H1 (cell line): ENCODE measurements around the gene ASIC1. TPM values are rescaled to one million over a fixed set of nuclear protein-coding genes. Genes with fewer than 3 reads are reported as not detected.

ENCODE experiments used
- ASH2L ChIP-seq: fragments of 200-600, 300-600 bp; sonication (generic); IDR thresholded peaks from one replicate; pipeline ENCODE4 v1.7.1; 2017; ENCODE audit warnings: low read length
- CHD2 ChIP-seq: IDR thresholded peaks from 2 replicates; pipeline ENCODE4 v1.6.1; 2012; ENCODE audit warnings: low read length, improper control_type of control experiment
- CREB1 ChIP-seq: IDR thresholded peaks from 2 replicates; pipeline ENCODE4 v1.6.1; 2012; ENCODE audit warnings: inconsistent platforms
- EP300 ChIP-seq, 2 experiments: IDR thresholded peaks; 1 replicate in 1 of 2; 2 replicates in 1 of 2; pipeline ENCODE4 v1.6.1; 2011 to 2012; ENCODE audit warnings: low read depth in 2 of 2, low read length in 2 of 2, mild to moderate bottlenecking in 2 of 2, borderline replicate concordance in 1 of 2, inconsistent platforms in 1 of 2, moderate library complexity in 1 of 2
- MAFK ChIP-seq: IDR thresholded peaks from 2 replicates; pipeline ENCODE4 v1.6.1; 2012; ENCODE audit warnings: low read depth, mild to moderate bottlenecking, improper control_type of control experiment, low read length
- SIN3A ChIP-seq, 2 experiments: IDR thresholded peaks in 1 of 2; conservative IDR thresholded peaks in 1 of 2; 2 replicates each; pipeline ENCODE4 v1.6.1; 2011 to 2012; ENCODE audit warnings: low read length in 2 of 2, improper control_type of control experiment in 1 of 2, low read depth in 1 of 2, mild to moderate bottlenecking in 1 of 2
- YY1 ChIP-seq: IDR thresholded peaks from 2 replicates; pipeline ENCODE4 v1.6.1; 2011; ENCODE audit warnings: low read depth, mild to moderate bottlenecking, low read length
- polyA plus RNA-seq, 7 experiments: library from polyadenylated mRNA; depleted of rRNA in 3 of 7; stranded (reverse) in 5 of 7; unstranded in 2 of 7; fragments of >200 nt in 5 of 7; fragments of 200-250 nt in 2 of 7; gene quantifications; 1 replicate in 5 of 7; 2 replicates in 1 of 7; 4 replicates in 1 of 7; pipeline versions ENCODE4 v1.2.1 to v1.2.3, GENCODE V29; 2011 to 2013; ENCODE audit warnings: missing spikeins in 2 of 7, mixed read lengths in 2 of 7
- total RNA-seq: library from RNA; stranded (reverse); fragmentation: NEBNext Ultra II Directional; extraction: Animal tissue kit (Norgen Biotek cat#: 25700); gene quantifications from 2 replicates; pipeline ENCODE4 v1.2.1, GENCODE V29; 2021
- TF ChIP-seq, protein P1 (sequence below): fragments of 300-600 bp; sonication (generic); IDR thresholded peaks from 2 replicates; pipeline ENCODE4 v1.7.1; 2012; ENCODE audit warnings: low read length, moderate library complexity, mild to moderate bottlenecking, inconsistent platforms; ENCODE audit not compliant: insufficient replicate concordance

ASIC1 gene
- total and polyA plus RNA-seq, 2 of the 8 experiments (the other 6 are each of a cell fraction or from before 2014, with no cell fraction given) = 2.4 to 4.4 TPM

DNA sequence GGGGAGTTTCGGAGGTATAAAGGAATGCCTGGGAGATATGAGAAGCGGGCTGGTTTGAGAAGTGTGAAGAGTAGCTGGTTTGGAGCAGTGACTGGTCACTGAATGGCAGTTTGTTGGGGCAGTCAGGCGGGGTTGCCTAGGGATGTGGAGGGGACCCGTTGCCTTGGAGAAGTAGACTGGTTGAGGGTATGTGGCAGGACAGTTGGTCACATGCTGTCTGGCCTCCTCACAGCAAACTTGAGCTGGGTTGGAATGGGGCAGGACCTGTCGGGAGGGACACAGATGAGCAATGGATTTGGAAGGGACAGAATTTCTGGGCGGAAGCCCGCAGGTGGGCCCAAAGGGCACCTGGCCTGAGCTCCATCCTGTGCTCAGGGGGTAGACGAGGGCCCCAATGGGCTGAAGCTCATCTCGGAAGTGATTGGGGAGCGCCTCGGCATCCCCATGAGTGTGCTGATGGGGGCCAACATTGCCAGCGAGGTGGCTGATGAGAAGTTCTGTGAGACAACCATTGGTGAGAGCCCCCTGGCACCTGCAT is 48.6 kb downstream of the ASIC1 start (continued):
- TF ChIP-seq, protein P1, sequence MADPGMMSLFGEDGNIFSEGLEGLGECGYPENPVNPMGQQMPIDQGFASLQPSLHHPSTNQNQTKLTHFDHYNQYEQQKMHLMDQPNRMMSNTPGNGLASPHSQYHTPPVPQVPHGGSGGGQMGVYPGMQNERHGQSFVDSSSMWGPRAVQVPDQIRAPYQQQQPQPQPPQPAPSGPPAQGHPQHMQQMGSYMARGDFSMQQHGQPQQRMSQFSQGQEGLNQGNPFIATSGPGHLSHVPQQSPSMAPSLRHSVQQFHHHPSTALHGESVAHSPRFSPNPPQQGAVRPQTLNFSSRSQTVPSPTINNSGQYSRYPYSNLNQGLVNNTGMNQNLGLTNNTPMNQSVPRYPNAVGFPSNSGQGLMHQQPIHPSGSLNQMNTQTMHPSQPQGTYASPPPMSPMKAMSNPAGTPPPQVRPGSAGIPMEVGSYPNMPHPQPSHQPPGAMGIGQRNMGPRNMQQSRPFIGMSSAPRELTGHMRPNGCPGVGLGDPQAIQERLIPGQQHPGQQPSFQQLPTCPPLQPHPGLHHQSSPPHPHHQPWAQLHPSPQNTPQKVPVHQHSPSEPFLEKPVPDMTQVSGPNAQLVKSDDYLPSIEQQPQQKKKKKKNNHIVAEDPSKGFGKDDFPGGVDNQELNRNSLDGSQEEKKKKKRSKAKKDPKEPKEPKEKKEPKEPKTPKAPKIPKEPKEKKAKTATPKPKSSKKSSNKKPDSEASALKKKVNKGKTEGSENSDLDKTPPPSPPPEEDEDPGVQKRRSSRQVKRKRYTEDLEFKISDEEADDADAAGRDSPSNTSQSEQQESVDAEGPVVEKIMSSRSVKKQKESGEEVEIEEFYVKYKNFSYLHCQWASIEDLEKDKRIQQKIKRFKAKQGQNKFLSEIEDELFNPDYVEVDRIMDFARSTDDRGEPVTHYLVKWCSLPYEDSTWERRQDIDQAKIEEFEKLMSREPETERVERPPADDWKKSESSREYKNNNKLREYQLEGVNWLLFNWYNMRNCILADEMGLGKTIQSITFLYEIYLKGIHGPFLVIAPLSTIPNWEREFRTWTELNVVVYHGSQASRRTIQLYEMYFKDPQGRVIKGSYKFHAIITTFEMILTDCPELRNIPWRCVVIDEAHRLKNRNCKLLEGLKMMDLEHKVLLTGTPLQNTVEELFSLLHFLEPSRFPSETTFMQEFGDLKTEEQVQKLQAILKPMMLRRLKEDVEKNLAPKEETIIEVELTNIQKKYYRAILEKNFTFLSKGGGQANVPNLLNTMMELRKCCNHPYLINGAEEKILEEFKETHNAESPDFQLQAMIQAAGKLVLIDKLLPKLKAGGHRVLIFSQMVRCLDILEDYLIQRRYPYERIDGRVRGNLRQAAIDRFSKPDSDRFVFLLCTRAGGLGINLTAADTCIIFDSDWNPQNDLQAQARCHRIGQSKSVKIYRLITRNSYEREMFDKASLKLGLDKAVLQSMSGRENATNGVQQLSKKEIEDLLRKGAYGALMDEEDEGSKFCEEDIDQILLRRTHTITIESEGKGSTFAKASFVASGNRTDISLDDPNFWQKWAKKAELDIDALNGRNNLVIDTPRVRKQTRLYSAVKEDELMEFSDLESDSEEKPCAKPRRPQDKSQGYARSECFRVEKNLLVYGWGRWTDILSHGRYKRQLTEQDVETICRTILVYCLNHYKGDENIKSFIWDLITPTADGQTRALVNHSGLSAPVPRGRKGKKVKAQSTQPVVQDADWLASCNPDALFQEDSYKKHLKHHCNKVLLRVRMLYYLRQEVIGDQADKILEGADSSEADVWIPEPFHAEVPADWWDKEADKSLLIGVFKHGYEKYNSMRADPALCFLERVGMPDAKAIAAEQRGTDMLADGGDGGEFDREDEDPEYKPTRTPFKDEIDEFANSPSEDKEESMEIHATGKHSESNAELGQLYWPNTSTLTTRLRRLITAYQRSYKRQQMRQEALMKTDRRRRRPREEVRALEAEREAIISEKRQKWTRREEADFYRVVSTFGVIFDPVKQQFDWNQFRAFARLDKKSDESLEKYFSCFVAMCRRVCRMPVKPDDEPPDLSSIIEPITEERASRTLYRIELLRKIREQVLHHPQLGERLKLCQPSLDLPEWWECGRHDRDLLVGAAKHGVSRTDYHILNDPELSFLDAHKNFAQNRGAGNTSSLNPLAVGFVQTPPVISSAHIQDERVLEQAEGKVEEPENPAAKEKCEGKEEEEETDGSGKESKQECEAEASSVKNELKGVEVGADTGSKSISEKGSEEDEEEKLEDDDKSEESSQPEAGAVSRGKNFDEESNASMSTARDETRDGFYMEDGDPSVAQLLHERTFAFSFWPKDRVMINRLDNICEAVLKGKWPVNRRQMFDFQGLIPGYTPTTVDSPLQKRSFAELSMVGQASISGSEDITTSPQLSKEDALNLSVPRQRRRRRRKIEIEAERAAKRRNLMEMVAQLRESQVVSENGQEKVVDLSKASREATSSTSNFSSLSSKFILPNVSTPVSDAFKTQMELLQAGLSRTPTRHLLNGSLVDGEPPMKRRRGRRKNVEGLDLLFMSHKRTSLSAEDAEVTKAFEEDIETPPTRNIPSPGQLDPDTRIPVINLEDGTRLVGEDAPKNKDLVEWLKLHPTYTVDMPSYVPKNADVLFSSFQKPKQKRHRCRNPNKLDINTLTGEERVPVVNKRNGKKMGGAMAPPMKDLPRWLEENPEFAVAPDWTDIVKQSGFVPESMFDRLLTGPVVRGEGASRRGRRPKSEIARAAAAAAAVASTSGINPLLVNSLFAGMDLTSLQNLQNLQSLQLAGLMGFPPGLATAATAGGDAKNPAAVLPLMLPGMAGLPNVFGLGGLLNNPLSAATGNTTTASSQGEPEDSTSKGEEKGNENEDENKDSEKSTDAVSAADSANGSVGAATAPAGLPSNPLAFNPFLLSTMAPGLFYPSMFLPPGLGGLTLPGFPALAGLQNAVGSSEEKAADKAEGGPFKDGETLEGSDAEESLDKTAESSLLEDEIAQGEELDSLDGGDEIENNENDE = no peak
- TF ChIP-seq SIN3A (conservative IDR thresholded peaks at IDR 0.05 in 1 of 2, IDR thresholded peaks at IDR 0.05 in 1 of 2; ENCODE audit: low read depth in 1 of 2, low read length in 2 of 2) = no peak
- no peak for TF ChIP-seq MAFK
- no peak for TF ChIP-seq CREB1
- no peak for TF ChIP-seq YY1
- no peak for TF ChIP-seq ASH2L
- no peak for TF ChIP-seq EP300 (IDR thresholded peaks at IDR 0.05; ENCODE audit: borderline replicate concordance in 1 of 2, low read depth in 2 of 2, low read length in 2 of 2)
- no peak for TF ChIP-seq CHD2
- TF ChIP-seq, all 59 proteins: peak for 0
